ENCODE data around the gene ZFHX3. TPM values are rescaled to one million over a fixed set of nuclear protein-coding genes. Genes with fewer than 3 reads are reported as not detected.

Gene ZFHX3
- total and polyA plus RNA-seq, 9 of the 15 experiments (the other 6 are each of a cell fraction or from before 2014, with no cell fraction given) = 0.01 to 0.23 (median 0.06) TPM; not detected in 4

DNA sequence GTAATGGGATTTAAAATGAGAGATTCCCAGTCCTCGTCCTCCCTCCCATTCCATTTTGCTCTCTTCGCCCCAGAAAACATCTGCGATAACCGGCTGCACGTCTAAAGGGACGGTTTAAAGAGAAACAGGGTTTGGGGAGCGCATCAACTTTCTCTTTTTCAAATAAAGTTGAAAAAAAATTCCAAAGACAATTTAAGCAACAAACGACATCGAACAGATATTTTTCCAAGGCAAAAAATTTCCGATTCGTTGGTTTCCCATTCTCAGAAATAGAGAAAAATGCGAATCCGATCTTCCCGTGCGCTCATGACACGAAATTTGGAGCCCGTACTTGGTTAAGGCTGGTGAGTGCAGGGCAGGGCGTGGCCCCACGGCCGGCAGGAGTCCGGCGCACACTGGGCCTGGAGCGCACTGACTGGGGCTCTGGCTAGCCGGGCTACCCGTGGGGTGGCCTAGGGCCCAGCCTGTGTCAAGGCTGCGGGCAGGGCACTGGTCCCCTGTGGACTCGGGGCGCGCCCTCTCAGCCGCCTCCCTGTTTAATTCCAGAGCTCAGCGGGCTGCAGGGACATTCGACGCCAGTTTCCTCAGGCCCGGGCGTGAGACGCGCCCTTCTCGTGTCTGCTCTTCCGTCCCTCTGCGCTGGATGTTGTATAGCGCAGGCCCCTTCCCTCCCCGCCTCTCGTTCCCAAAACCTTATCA, 17.9 kb upstream of the ZFHX3 start:
- DNase-seq (ENCODE audit: extremely low read depth in 1 of 4, low spot score in 3 of 4) (no peak), FAIRE-seq (no peak), ATAC-seq (no peak)
- WGBS (ENCODE audit: insufficient coverage, low coverage, missing lambda C conversion rate) = 14% methylated on average over 35 of the region's 43 CpGs
- no peak overlapping the region for H3K9ac ChIP-seq (ENCODE audit: insufficient read depth in 1 of 2, low read depth in 2 of 2, low read length in 2 of 2)
- no peaks in the 10 kb centered on the region for H4K20me1 ChIP-seq (replicated peaks; ENCODE audit: control insufficient read depth, insufficient read depth, low read length)
- POLR2A ChIA-PET = no interaction called here
- CTCF ChIA-PET (ENCODE audit: low intra/inter-chr PET ratio) = no interaction called here
- in situ Hi-C loops (cut with MboI) = no loop called here
- H3K4me2 ChIP-seq (ENCODE audit: insufficient read depth, low read length) = no peak overlapping the region
- no peaks in the 10 kb centered on the region for H3K9me3 ChIP-seq (replicated peaks; ENCODE audit: control insufficient read depth, insufficient read depth, low read depth, low read length)
- TF ChIP-seq ZNF79 (CRISPR knock-in tag; IDR thresholded peaks at IDR 0.05; ENCODE audit: low read depth) (no peak), PTRF (tag; IDR thresholded peaks at IDR 0.05) (no peak), HDAC6 (IDR thresholded peaks at IDR 0.05; ENCODE audit: low read depth, low read length) (0 out of 2 replicates have a peak, but pooled peaks have one; percentile 19), RFX5 (IDR thresholded peaks at IDR 0.05; ENCODE audit: low read depth, low read length) (no peak)
- TF ChIP-seq, protein P1, sequence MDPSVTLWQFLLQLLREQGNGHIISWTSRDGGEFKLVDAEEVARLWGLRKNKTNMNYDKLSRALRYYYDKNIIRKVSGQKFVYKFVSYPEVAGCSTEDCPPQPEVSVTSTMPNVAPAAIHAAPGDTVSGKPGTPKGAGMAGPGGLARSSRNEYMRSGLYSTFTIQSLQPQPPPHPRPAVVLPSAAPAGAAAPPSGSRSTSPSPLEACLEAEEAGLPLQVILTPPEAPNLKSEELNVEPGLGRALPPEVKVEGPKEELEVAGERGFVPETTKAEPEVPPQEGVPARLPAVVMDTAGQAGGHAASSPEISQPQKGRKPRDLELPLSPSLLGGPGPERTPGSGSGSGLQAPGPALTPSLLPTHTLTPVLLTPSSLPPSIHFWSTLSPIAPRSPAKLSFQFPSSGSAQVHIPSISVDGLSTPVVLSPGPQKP (CRISPR knock-in tag; IDR thresholded peaks at IDR 0.05) = no peak
- TF ChIP-seq, protein P2, sequence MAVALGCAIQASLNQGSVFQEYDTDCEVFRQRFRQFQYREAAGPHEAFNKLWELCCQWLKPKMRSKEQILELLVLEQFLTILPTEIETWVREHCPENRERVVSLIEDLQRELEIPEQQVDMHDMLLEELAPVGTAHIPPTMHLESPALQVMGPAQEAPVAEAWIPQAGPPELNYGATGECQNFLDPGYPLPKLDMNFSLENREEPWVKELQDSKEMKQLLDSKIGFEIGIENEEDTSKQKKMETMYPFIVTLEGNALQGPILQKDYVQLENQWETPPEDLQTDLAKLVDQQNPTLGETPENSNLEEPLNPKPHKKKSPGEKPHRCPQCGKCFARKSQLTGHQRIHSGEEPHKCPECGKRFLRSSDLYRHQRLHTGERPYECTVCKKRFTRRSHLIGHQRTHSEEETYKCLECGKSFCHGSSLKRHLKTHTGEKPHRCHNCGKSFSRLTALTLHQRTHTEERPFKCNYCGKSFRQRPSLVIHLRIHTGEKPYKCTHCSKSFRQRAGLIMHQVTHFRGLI (CRISPR knock-in tag; IDR thresholded peaks at IDR 0.05) = no peak
- TF ChIP-seq, protein P3, sequence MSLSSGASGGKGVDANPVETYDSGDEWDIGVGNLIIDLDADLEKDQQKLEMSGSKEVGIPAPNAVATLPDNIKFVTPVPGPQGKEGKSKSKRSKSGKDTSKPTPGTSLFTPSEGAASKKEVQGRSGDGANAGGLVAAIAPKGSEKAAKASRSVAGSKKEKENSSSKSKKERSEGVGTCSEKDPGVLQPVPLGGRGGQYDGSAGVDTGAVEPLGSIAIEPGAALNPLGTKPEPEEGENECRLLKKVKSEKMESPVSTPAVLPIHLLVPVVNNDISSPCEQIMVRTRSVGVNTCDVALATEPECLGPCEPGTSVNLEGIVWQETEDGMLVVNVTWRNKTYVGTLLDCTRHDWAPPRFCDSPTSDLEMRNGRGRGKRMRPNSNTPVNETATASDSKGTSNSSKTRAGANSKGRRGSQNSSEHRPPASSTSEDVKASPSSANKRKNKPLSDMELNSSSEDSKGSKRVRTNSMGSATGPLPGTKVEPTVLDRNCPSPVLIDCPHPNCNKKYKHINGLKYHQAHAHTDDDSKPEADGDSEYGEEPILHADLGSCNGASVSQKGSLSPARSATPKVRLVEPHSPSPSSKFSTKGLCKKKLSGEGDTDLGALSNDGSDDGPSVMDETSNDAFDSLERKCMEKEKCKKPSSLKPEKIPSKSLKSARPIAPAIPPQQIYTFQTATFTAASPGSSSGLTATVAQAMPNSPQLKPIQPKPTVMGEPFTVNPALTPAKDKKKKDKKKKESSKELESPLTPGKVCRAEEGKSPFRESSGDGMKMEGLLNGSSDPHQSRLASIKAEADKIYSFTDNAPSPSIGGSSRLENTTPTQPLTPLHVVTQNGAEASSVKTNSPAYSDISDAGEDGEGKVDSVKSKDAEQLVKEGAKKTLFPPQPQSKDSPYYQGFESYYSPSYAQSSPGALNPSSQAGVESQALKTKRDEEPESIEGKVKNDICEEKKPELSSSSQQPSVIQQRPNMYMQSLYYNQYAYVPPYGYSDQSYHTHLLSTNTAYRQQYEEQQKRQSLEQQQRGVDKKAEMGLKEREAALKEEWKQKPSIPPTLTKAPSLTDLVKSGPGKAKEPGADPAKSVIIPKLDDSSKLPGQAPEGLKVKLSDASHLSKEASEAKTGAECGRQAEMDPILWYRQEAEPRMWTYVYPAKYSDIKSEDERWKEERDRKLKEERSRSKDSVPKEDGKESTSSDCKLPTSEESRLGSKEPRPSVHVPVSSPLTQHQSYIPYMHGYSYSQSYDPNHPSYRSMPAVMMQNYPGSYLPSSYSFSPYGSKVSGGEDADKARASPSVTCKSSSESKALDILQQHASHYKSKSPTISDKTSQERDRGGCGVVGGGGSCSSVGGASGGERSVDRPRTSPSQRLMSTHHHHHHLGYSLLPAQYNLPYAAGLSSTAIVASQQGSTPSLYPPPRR (CRISPR knock-in tag; IDR thresholded peaks at IDR 0.05; ENCODE audit: borderline replicate concordance) = no peak
- peaks cover 17 to 46% of the 10 kb centered on the region in 2 experiments for H3K27me3 ChIP-seq (ENCODE audit: control insufficient read depth in 2 of 2, insufficient read depth in 2 of 2, low read length in 2 of 2)
- H3K9me1 ChIP-seq (ENCODE audit: control insufficient read depth, insufficient read depth, low read length) = no peaks in the 10 kb centered on the region
- no peaks in the 10 kb centered on the region for H3K36me3 ChIP-seq (ENCODE audit: control insufficient read depth, insufficient read depth, low read length)
- intact Hi-C loops (cut with micrococcal nuclease) = no loop called here
- H3K79me2 ChIP-seq (ENCODE audit: control insufficient read depth, insufficient read depth, low read length) = no peaks in the 10 kb centered on the region
- no peak overlapping the region for H2AFZ ChIP-seq (ENCODE audit: low read depth, low read length)
- H3K27ac ChIP-seq (ENCODE audit: extremely low read depth, low read depth, low read length) = no peak overlapping the region
- no TSS peak for BruUV-seq (replicated peaks)
- peaks cover 0 to 4% of the 10 kb centered on the region in 2 experiments; a peak in 3 of 5 replicates for H3K4me1 ChIP-seq (replicated peaks in 1 of 2; ENCODE audit: control insufficient read depth in 2 of 2, insufficient read depth in 2 of 2, low read length in 2 of 2)
- H3K4me3 ChIP-seq = no peak overlapping the region

Measured in K562 (cell line).